NT2/D1 (cell line): ENCODE measurements around the gene KBTBD4.

ENCODE experiments used
- SUZ12 ChIP-seq: IDR thresholded peaks from 2 replicates; pipeline ENCODE4 v1.6.1; 2011; ENCODE audit not compliant: insufficient read length, insufficient read depth; ENCODE audit errors: extremely low read depth
- YY1 ChIP-seq: IDR thresholded peaks from 2 replicates; pipeline ENCODE4 v1.6.1; 2011; ENCODE audit not compliant: insufficient read length, insufficient read depth
- ZNF274 ChIP-seq: IDR thresholded peaks from 2 replicates; pipeline ENCODE4 v1.6.1; 2011; ENCODE audit warnings: mild to moderate bottlenecking, low read depth, low read length

- TF ChIP-seq ZNF274 (no peak), YY1 (no peak), SUZ12 (no peak)
Measured at GRCh38 chr11:47615249-47615648, 36.5 kb upstream of the KBTBD4 start.
